Measurements from ENCODE around the gene REEP3.
"Not testable (repeated sequence)": the region's sequence is repeated elsewhere in the genome, so short reads cannot be mapped to it uniquely, and the experiment has no call there.

The REEP3 gene

DNA sequence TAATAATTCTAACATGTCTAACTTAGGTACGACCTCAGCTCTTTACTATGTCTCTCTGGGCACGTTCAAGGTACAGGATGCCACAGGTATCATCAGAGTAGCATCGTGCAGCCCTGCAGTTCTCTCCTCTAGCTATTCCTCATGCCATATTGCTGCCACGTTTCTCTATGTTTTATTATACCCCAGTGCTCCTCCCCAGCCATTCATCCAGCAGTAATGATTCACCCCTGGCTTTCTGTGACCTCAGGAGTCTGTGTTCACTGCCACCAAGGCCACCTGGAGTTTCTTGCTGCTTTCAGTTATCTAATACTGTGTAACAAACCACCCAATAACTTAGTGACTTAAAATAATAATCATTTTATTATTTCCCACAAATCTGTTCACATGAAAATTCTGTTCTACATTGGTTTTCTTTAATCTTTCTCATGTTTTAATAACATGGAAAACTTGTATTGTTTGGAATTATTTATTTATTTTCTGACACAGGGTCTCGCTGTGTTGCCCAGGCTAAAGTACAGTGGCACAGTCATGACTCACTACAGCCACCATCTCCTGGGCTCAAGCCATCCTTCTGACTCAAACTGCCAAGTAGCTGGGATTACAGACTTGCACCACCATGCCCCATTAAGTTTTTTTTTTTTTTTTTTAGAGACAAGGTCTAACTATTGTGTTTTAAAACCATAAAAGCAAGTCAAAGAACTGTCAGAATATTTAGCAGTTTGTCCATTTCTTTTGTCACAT lies 21.8 kb downstream of the REEP3 start:
- H3K4me3 ChIP-seq = no peak overlapping the region
- no peak overlapping the region for H3K27ac ChIP-seq

DNA sequence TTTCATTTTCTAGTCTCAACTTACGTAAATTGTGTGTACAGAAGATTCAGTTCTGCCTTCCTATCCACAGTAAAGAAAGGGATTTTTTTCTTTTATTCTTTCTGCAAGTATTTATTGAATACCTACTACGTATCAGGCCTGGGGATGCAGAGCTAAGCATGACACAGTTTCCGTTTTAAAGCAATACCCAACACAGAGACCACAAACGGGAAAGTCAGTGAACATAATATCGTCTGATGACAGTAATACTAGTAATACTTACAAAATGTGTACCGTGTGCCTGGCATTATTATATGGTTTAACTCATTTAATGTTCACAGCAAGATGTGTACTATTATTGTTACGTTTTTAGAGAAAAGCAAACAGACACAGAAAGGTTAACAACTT lies 22.4 kb downstream of the REEP3 start:
- Histone ChIP-seq H3K27ac (no peak overlapping the region), H3K4me3 (no peak overlapping the region)

DNA sequence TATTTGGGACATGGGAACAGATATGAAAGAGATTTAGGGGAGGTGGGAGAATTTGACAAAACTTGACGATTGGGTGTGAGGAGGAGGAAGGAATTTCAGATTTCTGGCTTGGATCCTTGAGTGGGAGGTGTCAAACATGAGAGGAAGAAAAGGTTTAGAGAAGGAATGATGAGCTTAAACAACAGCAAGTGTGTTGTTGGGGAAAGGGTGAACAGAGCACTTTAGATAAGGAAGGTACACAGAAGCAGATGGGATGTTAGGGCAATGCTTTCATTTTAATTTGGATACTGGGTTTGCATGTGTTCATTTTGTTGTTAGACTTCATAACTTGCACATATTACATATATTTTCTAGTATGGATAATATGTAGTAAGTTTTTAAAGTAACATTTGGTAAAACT lies 23.2 kb downstream of the REEP3 start:
- H3K27ac ChIP-seq = peak overlapping the region in 1 of 21 experiments; percentile 12
- no peak overlapping the region for H3K4me3 ChIP-seq

DNA sequence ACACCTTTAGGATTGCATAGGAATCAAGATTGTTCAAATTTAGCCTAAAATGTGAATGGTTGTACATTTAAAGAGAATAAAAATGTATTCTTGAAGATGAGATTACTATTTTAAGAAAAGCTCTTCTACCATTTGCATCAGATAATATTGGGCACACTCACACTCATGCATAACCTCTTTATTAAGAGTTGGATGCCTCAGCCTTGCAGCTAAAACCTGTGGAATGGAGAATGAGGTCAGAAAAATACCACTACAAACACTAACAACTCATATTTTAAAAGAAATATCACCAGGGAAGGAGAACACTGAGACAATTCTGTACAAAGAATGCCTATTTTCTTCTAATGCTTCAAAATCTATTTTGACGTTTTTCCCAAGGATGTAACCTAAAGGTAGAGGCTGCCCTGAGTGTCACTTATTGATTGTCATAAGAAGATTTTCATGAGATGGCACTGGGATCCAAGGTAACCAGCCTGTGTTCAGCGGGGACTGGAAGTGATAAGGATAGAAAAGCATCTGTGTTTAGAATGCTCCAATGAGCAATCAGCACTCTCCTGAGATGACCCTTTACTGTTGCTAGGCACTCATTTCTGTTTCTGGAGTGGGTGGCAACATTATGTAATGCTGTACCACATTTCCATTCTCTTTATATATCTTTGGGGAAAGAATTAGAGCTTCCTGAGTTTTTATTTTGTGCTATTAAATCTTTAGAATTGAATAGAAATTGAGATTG lies 26.6 kb downstream of the REEP3 start:
- no peak overlapping the region for H3K27ac ChIP-seq

DNA sequence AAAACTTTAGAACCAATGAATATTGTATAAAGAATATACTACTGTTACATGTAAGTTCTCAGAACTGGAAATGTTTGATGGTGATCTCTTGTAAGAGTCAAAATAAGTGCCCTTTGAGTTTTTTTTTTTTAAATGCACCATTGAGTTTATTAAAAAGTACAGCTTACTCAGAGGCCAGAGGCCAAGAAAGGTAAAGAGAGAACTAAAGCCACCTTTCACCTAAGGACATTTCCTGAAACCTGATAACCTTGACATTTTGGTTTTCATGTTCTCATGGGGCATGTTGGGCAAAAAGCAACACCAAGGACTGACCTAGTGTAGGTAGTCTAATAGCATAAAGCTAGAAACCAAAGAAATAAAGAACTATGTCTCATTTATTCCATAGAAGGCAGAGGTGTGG lies 27.7 kb downstream of the REEP3 start:
- H3K27ac ChIP-seq = no peak overlapping the region
- H3K4me3 ChIP-seq = no peak overlapping the region

More for the DNA sequence above, 26.6 kb downstream of the REEP3 start:
- H3K4me3 ChIP-seq = no peak overlapping the region

DNA sequence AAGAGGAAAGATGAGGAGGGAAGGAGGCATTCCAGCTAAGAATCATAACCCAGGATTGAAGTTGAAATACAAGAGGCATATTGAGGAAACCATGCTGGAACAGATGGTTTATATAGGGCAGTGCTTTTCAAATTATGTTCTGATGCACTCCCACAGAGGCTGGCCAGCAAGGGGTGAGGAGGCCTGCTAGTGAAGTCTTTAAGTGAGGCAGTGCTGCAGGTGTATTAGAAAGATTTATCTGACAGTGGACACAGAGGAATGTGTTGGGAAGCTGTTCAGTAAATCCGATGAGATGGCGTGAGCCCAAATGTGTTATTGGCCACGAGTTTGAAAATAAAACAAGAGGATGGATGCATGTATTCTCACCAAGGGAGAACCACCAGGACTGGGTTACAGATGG lies 28.6 kb downstream of the REEP3 start:
- Histone ChIP-seq H3K27ac (no peak overlapping the region), H3K4me3 (no peak overlapping the region)

DNA sequence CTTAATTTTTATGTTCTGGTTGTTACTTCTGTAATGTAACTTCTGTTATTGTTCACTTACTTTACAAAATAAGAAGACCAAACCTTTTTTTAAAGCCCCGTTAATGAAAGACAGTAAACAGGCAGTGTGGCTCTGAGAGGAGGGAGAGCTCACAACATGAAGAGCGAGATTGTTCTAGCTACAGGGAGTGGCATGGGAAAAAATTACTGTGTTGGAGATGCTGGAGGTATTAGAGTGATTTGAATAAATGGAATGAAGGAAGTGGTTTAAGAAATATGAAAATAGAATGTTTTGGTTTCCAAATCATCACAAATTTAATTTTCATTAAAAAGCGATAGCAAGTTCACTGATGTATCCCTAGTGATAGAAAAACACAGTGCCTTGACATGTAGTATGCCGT lies 31.8 kb downstream of the REEP3 start:
- H3K4me3 ChIP-seq = no peak overlapping the region
- peak overlapping the region in 17 of 21 experiments; percentile 7 to 81 (median 64) for H3K27ac ChIP-seq

DNA sequence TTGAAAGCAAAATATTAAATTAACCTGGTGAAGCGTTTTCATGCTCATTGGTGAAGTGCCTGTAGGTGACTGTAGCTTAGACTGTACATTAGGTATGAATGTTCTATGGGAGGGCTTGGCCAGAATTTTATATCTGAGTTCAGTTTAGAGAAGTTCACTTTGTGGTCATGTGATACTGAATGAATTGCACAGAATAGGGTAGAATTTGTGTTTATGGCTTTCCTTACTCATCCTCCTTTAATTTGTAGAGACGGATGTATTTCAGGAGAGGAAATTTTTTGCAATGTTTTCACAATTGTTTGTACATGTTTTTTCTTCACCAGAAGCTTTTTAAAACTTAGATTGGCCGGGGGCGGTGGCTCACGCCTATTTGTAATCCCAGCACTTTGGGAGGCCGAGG lies 32.3 kb downstream of the REEP3 start:
- Histone ChIP-seq H3K4me3 (no peak overlapping the region), H3K27ac (peak overlapping the region in 15 of 21 experiments; percentile 3 to 81 (median 59))

DNA sequence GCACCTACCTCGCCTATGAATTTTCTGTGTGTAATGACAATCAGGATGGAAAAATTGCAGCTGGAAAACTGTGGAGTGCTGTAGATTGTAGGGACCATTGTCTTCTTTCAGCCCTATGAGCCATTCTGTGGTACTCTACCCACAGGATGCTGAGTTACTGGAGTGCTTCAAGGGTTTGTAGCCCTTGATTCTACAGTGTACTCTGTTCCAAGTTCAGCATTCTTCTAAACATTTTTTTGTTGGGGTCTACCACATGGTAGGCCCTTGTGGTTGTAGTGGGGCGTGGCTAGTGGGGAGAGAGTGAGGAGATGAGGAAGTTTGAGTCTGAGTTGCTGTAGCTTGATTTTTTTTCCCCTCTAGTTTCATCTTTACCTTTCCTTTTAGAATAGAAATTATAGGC lies 33.5 kb downstream of the REEP3 start:
- Histone ChIP-seq H3K4me3 (no peak overlapping the region), H3K27ac (peak overlapping the region in 10 of 21 experiments; percentile 13 to 81 (median 31))

DNA sequence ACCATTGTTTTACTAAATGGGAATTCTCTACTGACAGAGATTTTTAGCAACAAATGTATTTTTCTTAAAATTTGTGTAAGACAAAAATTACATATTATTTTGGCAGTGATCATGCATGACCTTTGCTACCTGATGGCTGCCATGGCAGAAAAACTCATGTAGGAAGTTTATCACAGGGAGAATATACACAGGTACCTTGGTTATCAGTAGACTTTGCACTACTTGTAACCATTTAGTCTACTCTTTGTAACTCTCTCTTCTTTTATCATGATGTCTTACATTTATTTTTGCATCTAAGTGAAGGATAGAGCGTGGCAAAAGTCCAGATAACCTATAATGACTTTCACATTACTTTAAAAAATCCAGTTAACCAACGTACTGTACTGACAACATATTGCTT lies 34.1 kb downstream of the REEP3 start:
- Histone ChIP-seq H3K27ac (peak overlapping the region in 5 of 21 experiments; percentile 37 to 81 (median 64)), H3K4me3 (no peak overlapping the region)

DNA sequence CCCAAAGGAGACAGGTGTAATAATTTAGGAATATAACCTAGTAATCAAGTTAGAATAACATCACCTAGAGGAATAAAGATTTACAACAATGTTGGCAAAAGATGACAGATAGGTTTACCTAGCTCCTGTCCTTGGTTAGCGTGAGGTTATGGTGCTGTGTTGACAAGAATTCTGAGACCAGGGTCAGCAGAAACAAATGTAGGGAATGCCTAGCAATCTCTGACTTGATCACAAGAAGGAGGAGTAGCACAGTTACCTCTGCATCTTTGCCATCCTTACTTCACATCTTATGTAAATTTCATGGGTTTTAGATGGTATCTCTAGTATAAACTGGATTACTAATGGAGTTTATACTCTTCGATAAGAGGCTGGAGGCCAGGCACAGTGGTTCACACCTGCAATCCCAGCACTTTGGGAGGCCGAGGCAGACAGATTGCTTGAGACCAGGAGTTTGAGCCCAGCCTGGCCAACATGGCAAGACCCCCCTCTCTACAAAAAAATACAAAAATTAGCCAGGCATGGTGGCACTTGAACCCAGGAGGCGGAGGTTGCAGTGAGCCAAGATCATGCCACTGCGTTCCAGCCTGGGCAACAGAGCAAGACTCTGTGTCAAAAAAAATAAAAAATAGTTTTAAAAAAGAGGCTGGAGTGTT lies 37.1 kb downstream of the REEP3 start:
- no peak overlapping the region for H3K27ac ChIP-seq

DNA sequence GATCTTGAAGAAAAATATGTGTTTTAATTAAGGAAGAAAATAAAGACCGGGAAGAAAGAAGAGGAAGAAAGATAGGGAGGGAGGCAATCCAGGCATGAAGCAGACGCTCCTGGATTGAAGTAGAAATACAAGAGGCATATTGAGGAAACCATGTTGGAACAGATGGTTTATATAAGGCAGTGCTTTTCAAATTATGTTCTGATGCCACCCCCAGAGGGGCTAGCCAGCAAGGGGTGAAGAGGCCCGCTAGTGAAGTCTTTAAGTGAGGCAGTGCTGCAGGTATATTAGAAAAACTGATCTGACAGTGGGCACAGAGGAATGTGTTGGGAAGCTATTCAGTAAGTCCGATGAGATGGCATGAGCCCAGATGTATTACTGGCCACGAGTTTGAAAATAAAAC lies 40.1 kb downstream of the REEP3 start:
- H3K4me3 ChIP-seq = no peak overlapping the region
- no peak overlapping the region for H3K27ac ChIP-seq

More for the DNA sequence above, 37.1 kb downstream of the REEP3 start:
- no peak overlapping the region for H3K4me3 ChIP-seq

DNA sequence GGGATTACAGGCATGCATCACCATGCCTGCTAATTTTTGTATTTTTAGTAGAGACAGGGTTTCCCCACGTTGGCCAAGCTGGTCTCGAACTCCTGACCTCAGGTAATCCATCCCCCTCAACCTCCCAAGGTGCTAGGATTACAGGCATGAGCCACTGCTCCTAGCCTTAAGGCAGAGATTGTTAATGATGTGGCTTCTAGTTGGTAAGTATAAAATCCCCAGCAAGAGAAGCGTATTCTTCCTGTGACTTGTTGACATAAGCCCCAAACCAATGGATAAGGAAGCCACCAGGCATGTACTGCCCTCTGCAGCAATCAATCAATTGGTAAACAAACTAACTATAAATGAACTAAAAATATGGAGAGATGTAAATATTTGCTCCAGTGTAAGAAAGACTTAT lies 41.2 kb downstream of the REEP3 start:
- Histone ChIP-seq H3K27ac (no peak overlapping the region), H3K4me3 (no peak overlapping the region)

DNA sequence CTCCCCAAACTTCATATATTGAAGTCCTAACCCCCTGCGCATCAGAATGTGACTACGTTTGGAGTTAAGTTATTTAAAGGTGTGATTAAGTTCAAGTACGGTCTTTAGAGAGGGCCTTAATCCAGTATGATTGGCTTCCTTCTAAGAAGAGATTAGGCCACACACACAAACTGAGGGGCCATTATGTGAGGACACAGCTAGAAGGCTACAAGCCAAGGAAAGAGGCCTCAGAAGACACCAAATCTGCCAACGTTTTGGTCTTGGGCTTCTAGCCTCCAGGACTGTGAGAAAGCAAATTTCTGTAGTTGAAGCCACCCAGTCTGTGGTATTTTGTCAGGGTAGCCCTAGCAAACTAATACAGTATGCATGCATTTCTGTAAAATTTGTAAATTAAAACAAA lies 41.7 kb downstream of the REEP3 start:
- Histone ChIP-seq H3K4me3 (no peak overlapping the region), H3K27ac (no peak overlapping the region)

DNA sequence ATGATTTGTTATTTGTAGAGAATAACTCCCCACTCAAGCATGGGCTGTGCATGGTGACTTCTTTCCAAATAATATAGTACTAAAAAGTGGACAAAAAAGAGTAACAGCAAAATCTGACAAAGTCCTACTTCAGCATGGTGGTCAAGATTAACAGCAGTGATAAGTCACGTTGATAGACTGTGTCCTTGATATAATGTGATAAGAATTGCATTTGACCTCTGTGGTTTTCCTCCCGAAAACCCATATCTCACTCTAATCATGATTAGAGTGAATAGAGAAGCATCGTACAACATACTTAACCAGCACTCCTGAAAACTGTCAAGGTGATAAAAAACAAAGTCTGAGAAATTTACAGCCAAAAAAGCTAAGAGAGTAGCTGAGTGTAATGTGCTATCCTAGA lies 42.4 kb downstream of the REEP3 start:
- Histone ChIP-seq H3K27ac (no peak overlapping the region), H3K4me3 (no peak overlapping the region)

DNA sequence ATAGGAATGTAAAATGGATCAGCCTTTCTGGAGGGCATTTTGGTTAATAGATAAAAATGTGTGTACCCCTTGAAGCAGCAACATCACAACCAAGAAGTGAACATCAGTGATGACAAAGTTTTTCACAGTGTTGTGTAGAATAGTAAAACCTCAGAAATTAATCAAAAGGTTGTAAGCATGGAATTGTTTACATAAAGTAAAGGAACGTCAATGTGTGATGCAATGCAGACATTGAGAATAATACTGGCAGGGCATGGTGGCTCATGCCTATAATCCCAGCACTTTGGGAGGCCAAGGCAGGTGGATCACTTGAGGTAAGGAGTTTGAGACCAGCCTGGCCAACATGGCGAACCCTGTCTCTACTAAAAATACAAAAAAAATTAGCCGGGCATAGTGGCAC lies 43.5 kb downstream of the REEP3 start:
- H3K27ac ChIP-seq, H3K4me3 ChIP-seq: not testable (repeated sequence)

DNA sequence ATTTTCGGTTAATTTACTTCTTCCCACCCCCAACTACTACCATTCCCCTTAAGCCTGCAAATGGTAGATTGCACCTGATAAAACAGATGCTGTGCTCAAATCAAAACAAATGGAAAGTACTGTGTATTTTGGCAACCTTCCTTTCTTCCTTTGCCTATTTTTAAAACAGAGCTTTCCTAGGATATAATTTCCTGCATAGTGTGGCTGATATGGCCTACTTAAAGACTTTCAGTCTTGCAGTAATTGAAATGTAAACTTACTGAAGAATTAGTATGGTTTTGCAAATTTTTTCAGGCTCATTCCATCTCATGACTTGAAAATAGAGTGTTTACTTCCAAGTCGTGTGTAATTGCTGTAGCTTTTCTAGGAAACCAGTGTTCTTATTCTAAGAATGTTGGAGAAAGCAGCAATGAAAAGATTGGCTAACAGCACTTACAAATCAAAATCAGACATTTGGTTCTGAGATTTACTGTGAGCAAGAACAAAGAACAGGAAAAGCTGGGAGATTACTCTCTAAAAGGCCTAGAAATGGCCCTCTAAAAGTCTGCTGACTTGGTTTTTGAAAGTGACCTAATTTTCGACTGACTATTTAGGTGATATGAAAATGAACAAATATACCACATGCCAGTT lies 52.0 kb downstream of the REEP3 start:
- H3K4me3 ChIP-seq = no peak overlapping the region
- H3K27ac ChIP-seq = peak overlapping the region in 10 of 21 experiments; percentile 2 to 57 (median 38)

DNA sequence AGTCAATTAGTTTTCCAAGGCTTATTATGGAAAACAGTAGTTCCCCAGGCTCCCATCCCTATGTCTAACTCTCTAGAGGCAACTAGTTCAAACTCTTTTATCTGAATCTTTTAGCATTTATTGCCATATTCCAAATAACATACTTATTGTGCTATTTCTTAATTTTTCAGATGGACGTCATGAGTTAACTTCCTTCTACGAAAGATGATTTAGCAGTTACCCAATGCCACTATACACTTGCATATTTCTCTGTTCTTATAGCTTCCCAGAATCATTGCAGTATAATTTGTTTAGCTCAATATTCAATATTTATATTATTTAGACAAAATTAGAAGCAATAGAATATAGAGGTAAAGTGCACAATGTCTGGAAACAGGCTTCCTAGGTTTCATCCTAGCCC lies 52.8 kb downstream of the REEP3 start:
- H3K27ac ChIP-seq = peak overlapping the region in 6 of 21 experiments; percentile 2 to 44 (median 28)
- H3K4me3 ChIP-seq = no peak overlapping the region

DNA sequence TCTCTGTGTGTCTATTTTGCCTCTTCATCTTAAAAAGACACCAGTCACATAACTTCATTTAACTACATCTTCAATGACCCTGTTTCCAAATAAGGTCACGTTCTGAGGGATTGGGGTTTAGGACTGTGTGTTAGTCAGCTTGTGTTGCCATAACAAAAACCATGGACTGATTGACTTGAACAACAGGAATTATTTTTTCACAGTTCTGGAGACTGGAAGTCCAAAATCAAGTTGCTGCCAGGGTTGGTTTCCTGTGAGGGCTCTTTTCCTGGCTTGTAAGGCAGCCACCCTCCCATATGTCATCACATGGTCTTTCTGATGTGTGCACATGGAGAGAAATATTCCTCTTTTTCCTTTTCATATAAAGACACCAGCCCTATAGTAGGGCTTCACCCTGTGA lies 55.3 kb downstream of the REEP3 start:
- H3K4me3 ChIP-seq = no peak overlapping the region
- no peak overlapping the region for H3K27ac ChIP-seq

DNA sequence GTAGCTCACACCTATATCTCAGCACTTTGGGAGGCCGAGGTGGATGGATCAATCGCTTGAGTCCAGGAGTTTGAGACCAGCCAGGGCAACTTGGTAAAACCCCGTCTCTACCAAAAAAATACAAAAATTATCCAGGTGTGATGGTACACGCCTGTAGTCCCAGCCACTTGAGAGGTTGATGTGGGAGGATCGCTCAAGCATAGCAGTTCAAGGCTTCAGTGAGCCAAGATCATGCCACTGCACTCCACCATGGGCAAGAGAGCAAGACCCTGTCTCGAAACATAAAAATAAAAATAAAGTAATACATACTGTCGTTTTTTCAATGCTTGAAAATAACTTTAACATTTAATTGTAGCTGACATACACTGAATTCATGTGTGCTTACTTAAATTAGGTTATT lies 57.3 kb downstream of the REEP3 start:
- Histone ChIP-seq H3K27ac (no peak overlapping the region), H3K4me3 (no peak overlapping the region)

Measured in skin epidermis (tissue), 12 donors.